T-helper 1 cell treated with Interleukin-12 subunit alpha and Interleukin-12 subunit beta and Interleukin-4 antibody, amounts not matched to agents 30 μg/mL and 1 μg/mL, for 36 hours (primary cell): ENCODE data around the gene LRRC36.

ENCODE experiments used
- H3K27ac Mint-ChIP-seq: one replicate; pipeline ENCODE4 v1.8.0; 2021; ENCODE audit warnings: mild to moderate bottlenecking, mixed read lengths
- H3K27me3 Mint-ChIP-seq: one replicate; pipeline ENCODE4 v1.8.0; 2021; ENCODE audit warnings: low read depth, mixed read lengths
- H3K36me3 Mint-ChIP-seq: one replicate; pipeline ENCODE4 v1.8.0; 2021; ENCODE audit warnings: low read depth, mixed read lengths
- H3K4me1 Mint-ChIP-seq: one replicate; pipeline ENCODE4 v1.8.0; 2021; ENCODE audit warnings: low read depth, mixed read lengths
- H3K4me3 Mint-ChIP-seq: one replicate; pipeline ENCODE4 v1.8.0; 2021; ENCODE audit warnings: mild to moderate bottlenecking, moderate library complexity, mixed read lengths
- H3K9me3 Mint-ChIP-seq: one replicate; pipeline ENCODE4 v1.8.0; 2021; ENCODE audit warnings: mixed read lengths

LRRC36 gene

GRCh38 chr16:67423015-67423414 lies 96.4 kb downstream of the LRRC36 start:
- peaks cover 34% of the 10 kb centered on the region for H3K27me3 Mint-ChIP-seq

GRCh38 chr16:67423611-67424260 lies 97.1 kb downstream of the LRRC36 start:
- no peak overlapping the region for H3K27ac Mint-ChIP-seq
- no peaks in the 10 kb centered on the region for H3K36me3 Mint-ChIP-seq
- H3K4me1 Mint-ChIP-seq: peaks cover 2% of the 10 kb centered on the region
- peaks cover 37% of the 10 kb centered on the region for H3K27me3 Mint-ChIP-seq
- H3K4me3 Mint-ChIP-seq: no peak overlapping the region
- H3K9me3 Mint-ChIP-seq: no peaks in the 10 kb centered on the region

More at GRCh38 chr16:67423015-67423414, 96.4 kb downstream of the LRRC36 start:
- H3K27ac Mint-ChIP-seq: no peak overlapping the region
- no peaks in the 10 kb centered on the region for H3K36me3 Mint-ChIP-seq
- peaks cover 2% of the 10 kb centered on the region for H3K4me1 Mint-ChIP-seq
- no peaks in the 10 kb centered on the region for H3K9me3 Mint-ChIP-seq
- no peak overlapping the region for H3K4me3 Mint-ChIP-seq

- no peak overlapping the region for H3K27ac Mint-ChIP-seq
- peaks cover 41% of the 10 kb centered on the region for H3K27me3 Mint-ChIP-seq
- peaks cover 2% of the 10 kb centered on the region for H3K4me1 Mint-ChIP-seq
- H3K36me3 Mint-ChIP-seq: no peaks in the 10 kb centered on the region
- no peaks in the 10 kb centered on the region for H3K9me3 Mint-ChIP-seq
- H3K4me3 Mint-ChIP-seq: no peak overlapping the region
Observed at GRCh38 chr16:67424261-67424615, 97.6 kb downstream of the LRRC36 start.

- H3K27me3 Mint-ChIP-seq: peaks cover 43% of the 10 kb centered on the region
Observed at GRCh38 chr16:67425061-67425460, 98.4 kb downstream of the LRRC36 start.

GRCh38 chr16:67425580-67425979 lies 99.0 kb downstream of the LRRC36 start:
- Mint-ChIP-seq H3K4me3 (no peak overlapping the region), H3K4me1 (peaks cover 2% of the 10 kb centered on the region), H3K27ac (no peak overlapping the region), H3K36me3 (no peaks in the 10 kb centered on the region), H3K9me3 (no peaks in the 10 kb centered on the region), H3K27me3 (peaks cover 48% of the 10 kb centered on the region)

More at GRCh38 chr16:67425061-67425460, 98.4 kb downstream of the LRRC36 start:
- Mint-ChIP-seq H3K9me3 (no peaks in the 10 kb centered on the region), H3K27ac (no peak overlapping the region), H3K4me1 (no peaks in the 10 kb centered on the region), H3K4me3 (no peak overlapping the region), H3K36me3 (no peaks in the 10 kb centered on the region)

- no peak overlapping the region for H3K4me3 Mint-ChIP-seq
Observed at GRCh38 chr16:67426022-67426421, 99.4 kb downstream of the LRRC36 start.

GRCh38 chr16:67426950-67427349 lies 100.3 kb downstream of the LRRC36 start:
- Mint-ChIP-seq H3K27me3 (peaks cover 54% of the 10 kb centered on the region), H3K4me3 (no peak overlapping the region), H3K4me1 (peaks cover 5% of the 10 kb centered on the region)

More at GRCh38 chr16:67426022-67426421, 99.4 kb downstream of the LRRC36 start:
- H3K27ac Mint-ChIP-seq: no peak overlapping the region
- no peaks in the 10 kb centered on the region for H3K9me3 Mint-ChIP-seq
- H3K4me1 Mint-ChIP-seq: peaks cover 2% of the 10 kb centered on the region
- H3K27me3 Mint-ChIP-seq: peaks cover 48% of the 10 kb centered on the region
- no peaks in the 10 kb centered on the region for H3K36me3 Mint-ChIP-seq

GRCh38 chr16:67428146-67428731 lies 101.6 kb downstream of the LRRC36 start:
- peaks cover 61% of the 10 kb centered on the region for H3K27me3 Mint-ChIP-seq

More at GRCh38 chr16:67426950-67427349, 100.3 kb downstream of the LRRC36 start:
- Mint-ChIP-seq H3K36me3 (no peaks in the 10 kb centered on the region), H3K9me3 (no peaks in the 10 kb centered on the region), H3K27ac (no peak overlapping the region)

GRCh38 chr16:67429053-67429798 lies 102.6 kb downstream of the LRRC36 start:
- H3K36me3 Mint-ChIP-seq: peaks cover 2% of the 10 kb centered on the region
- H3K27ac Mint-ChIP-seq: no peak overlapping the region
- peaks cover 56% of the 10 kb centered on the region for H3K27me3 Mint-ChIP-seq
- H3K9me3 Mint-ChIP-seq: no peaks in the 10 kb centered on the region
- peaks cover 5% of the 10 kb centered on the region for H3K4me1 Mint-ChIP-seq
- peak overlapping the region; percentile 51 for H3K4me3 Mint-ChIP-seq

More at GRCh38 chr16:67428146-67428731, 101.6 kb downstream of the LRRC36 start:
- H3K4me1 Mint-ChIP-seq: peaks cover 5% of the 10 kb centered on the region
- H3K4me3 Mint-ChIP-seq: no peak overlapping the region
- H3K9me3 Mint-ChIP-seq: no peaks in the 10 kb centered on the region
- no peak overlapping the region for H3K27ac Mint-ChIP-seq
- H3K36me3 Mint-ChIP-seq: no peaks in the 10 kb centered on the region

GRCh38 chr16:67429799-67430503 lies 103.3 kb downstream of the LRRC36 start:
- Mint-ChIP-seq H3K36me3 (peaks cover 2% of the 10 kb centered on the region), H3K4me3 (peak overlapping the region; percentile 75), H3K27ac (peak overlapping the region; percentile 15), H3K4me1 (peaks cover 5% of the 10 kb centered on the region), H3K27me3 (peaks cover 55% of the 10 kb centered on the region), H3K9me3 (no peaks in the 10 kb centered on the region)

GRCh38 chr16:67430504-67430976 lies 103.9 kb downstream of the LRRC36 start:
- no peaks in the 10 kb centered on the region for H3K9me3 Mint-ChIP-seq
- H3K4me3 Mint-ChIP-seq: peak overlapping the region; percentile 75
- peaks cover 50% of the 10 kb centered on the region for H3K27me3 Mint-ChIP-seq
- H3K4me1 Mint-ChIP-seq: peaks cover 5% of the 10 kb centered on the region
- peak overlapping the region; percentile 15 for H3K27ac Mint-ChIP-seq
- H3K36me3 Mint-ChIP-seq: peaks cover 2% of the 10 kb centered on the region

- H3K27me3 Mint-ChIP-seq: peaks cover 50% of the 10 kb centered on the region
- H3K27ac Mint-ChIP-seq: peak within 1 kb of the TSS; percentile 15
- peaks cover 5% of the 10 kb centered on the region for H3K4me1 Mint-ChIP-seq
- peak within 1 kb of the TSS; percentile 75 for H3K4me3 Mint-ChIP-seq
- no peaks in the 10 kb centered on the region for H3K9me3 Mint-ChIP-seq
- H3K36me3 Mint-ChIP-seq: peaks cover 2% of the 10 kb centered on the region
Observed at GRCh38 chr16:67430977-67431774, 104.6 kb downstream of the LRRC36 start, which contains the start of gene HSD11B2. TSS of gene HSD11B2 (plus strand) at chr16:67431121. CDS start at chr16:67431249, 128 bp downstream.

- peak overlapping the region; percentile 31 for H3K4me3 Mint-ChIP-seq
- peaks cover 44% of the 10 kb centered on the region for H3K27me3 Mint-ChIP-seq
- no peaks in the 10 kb centered on the region for H3K9me3 Mint-ChIP-seq
- H3K27ac Mint-ChIP-seq: no peak overlapping the region
- peaks cover 2% of the 10 kb centered on the region for H3K36me3 Mint-ChIP-seq
- peaks cover 5% of the 10 kb centered on the region for H3K4me1 Mint-ChIP-seq
Observed at GRCh38 chr16:67431775-67432505, 105.3 kb downstream of the LRRC36 start.
